Thymus (tissue), 11 donors: Measurements from ENCODE around the gene TRAPPC11. TPM values are rescaled to one million over a fixed set of nuclear protein-coding genes. Genes with fewer than 3 reads are reported as not detected.
"Not testable (repeated sequence)": the region's sequence is repeated elsewhere in the genome, so short reads cannot be mapped to it uniquely, and the experiment has no call there.

Source experiments
- DNase-seq, 9 donors: peaks; one replicate each; pipeline ENCODE4 v3.0.0-alpha.2; 2013; ENCODE audit warnings: low spot score in 9 of 9, low read depth in 6 of 9, missing footprints in 1 of 9
- H3K27ac ChIP-seq, 2 donors: one replicate each; pipeline ENCODE4 v1.5.1; 2013; ENCODE audit warnings: control low read depth in 1 of 2, low read depth in 1 of 2, low read length in 1 of 2, mild to moderate bottlenecking in 1 of 2, moderate library complexity in 1 of 2
- H3K27me3 ChIP-seq, 2 donors: one replicate each; pipeline ENCODE4 v1.5.1; 2013; ENCODE audit warnings: low read length in 1 of 2; ENCODE audit not compliant: control insufficient read depth in 2 of 2, insufficient read depth in 1 of 2
- H3K36me3 ChIP-seq, 2 donors: one replicate each; pipeline ENCODE4 v1.5.1; 2013; ENCODE audit warnings: low read length in 1 of 2, mild to moderate bottlenecking in 1 of 2, moderate library complexity in 1 of 2; ENCODE audit not compliant: control insufficient read depth in 2 of 2, insufficient read depth in 2 of 2
- H3K4me1 ChIP-seq, 2 donors: one replicate each; pipeline ENCODE4 v1.5.1; 2013; ENCODE audit warnings: low read length in 2 of 2; ENCODE audit not compliant: control insufficient read depth in 2 of 2, insufficient read depth in 2 of 2
- H3K4me3 ChIP-seq, 2 donors: one replicate each; pipeline ENCODE4 v1.5.1; 2013; ENCODE audit warnings: low read length in 2 of 2, control low read depth in 1 of 2, mild to moderate bottlenecking in 1 of 2
- H3K9me3 ChIP-seq, 2 donors: one replicate each; pipeline ENCODE4 v1.5.1; 2013; ENCODE audit warnings: low read length in 1 of 2, mild to moderate bottlenecking in 1 of 2; ENCODE audit not compliant: control insufficient read depth in 2 of 2, insufficient read depth in 1 of 2
- WGBS: extraction: QIAGEN DNeasy Blood & Tissue Kit; methylation state at CpG from one replicate; pipeline ENCODE4 v1.1.7; 2013; 5-methylcytosine and 5-hydroxymethylcytosine counted together
- polyA plus RNA-seq: library from polyadenylated mRNA; stranded (reverse); fragments of 200-250 nt; gene quantifications from one replicate; pipeline ENCODE4 v1.2.3, GENCODE V29; 2013
- total RNA-seq: library from RNA; stranded (reverse); fragments of 120-200 nt; gene quantifications from one replicate; pipeline ENCODE4 v1.2.4, GENCODE V29; 2013
- donor health status: healthy.

TRAPPC11 gene
- total and polyA plus RNA-seq, 2 donors, result 31.3 to 32.8 TPM

DNA sequence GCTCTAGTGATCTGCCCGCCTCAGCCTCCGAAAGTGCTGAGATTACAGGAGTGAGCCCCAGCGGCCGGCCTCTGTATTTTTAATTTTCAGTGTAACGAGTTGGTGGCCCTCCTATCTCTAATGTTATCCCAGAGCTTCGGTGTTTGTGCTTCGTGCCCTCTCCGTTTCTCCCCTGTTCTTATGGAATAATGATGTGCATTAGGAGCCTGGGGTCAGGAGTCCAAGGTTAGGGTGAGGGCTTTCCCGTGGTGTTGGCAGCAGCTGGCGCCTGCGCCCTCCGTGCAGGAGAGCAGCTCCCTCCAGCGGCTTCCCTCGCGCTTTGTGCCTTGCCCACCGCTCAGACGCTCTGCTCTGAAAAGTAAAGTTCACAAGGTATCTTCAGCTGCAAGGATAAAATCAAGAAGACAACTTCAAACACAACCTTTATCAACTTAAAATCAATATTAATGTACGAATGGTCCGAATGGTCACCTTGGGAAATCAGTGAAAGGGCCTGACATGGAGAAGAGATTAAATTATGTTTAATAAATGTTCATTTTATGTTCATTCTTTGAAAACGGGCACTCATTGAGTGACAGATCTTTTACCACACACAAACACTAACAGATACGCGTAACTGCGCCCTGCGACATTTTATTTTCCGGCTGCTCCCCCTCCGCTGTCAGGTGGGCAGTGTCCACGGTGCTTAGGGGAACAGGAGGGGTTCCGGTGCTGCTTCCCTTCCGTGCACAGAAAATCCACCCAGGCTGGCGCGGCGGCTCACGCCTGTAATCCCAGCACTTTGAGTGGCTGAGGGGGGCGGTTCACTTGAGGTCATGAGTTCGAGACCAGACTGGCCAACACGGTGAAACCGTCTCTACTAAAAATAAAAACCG, 62.4 kb downstream of the TRAPPC11 start:
- Histone ChIP-seq H3K36me3 (no peaks in the 10 kb centered on the region), H3K27ac (no peak overlapping the region), H3K4me1 (peaks cover 0 to 10% of the 10 kb centered on the region in 2 donors), H3K4me3 (peak overlapping the region in 1 of 2 donors; percentile 25), H3K9me3 (peaks cover 10 to 32% of the 10 kb centered on the region in 2 donors), H3K27me3 (peaks cover 8 to 25% of the 10 kb centered on the region in 2 donors)
- DNase-seq, result peak in 6 of 9 donors; percentile 11 to 61 (median 16)
- WGBS, result 28% methylated on average over 38 of the region's 38 CpGs

DNA sequence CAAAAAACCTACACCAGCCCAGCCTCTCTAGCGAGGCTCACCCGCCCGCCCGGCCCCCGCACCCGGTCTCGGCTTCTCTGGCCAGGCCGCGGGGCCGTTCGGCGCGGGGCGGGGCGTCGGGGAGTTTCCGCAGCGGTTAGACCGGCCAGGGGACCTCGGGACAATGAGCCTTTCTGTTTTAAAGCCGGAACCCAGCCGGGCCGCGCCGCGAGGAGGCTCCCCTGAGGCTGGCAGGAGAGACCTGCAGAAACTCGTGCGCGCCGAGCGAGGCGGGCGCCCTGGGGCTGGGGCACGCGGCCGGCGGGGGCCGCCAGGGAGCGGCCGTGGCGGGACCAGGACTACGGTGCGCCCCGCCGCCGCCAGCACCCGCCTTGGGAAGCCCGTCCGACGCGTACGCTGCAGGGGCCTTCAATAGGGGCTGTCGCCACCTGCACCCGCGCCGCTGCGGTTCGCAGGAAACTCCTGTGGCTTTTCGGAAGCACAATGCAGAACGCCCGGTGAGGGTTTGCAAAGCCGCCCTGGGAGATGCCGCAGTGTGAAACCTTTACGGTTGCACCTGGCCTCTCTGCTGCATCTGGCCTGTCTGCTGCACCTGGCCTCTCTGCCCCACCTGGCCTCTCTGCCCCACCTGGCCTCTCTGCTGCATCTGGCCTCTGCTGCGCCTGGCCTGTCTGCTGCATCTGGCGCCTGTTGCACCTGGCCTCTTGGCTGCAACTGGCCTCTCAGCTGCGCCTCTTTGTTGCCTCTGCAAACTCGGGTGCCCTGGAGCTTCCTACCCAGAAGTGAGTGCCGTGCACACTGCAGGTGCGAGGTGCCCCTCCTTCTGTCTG, 63.9 kb downstream of the TRAPPC11 start:
- Histone ChIP-seq H3K4me3 (peak overlapping the region; percentile 22 to 54), H3K9me3 (peaks cover 10 to 32% of the 10 kb centered on the region in 2 donors), H3K4me1 (peaks cover 0 to 10% of the 10 kb centered on the region in 2 donors), H3K27ac (peak overlapping the region; percentile 83 to 86), H3K27me3 (peaks cover 8 to 25% of the 10 kb centered on the region in 2 donors), H3K36me3 (no peaks in the 10 kb centered on the region)
- WGBS, result 2% methylated on average over 70 of the region's 70 CpGs
- DNase-seq, result peak in 8 of 9 donors; percentile 9 to 79 (median 47)

DNA sequence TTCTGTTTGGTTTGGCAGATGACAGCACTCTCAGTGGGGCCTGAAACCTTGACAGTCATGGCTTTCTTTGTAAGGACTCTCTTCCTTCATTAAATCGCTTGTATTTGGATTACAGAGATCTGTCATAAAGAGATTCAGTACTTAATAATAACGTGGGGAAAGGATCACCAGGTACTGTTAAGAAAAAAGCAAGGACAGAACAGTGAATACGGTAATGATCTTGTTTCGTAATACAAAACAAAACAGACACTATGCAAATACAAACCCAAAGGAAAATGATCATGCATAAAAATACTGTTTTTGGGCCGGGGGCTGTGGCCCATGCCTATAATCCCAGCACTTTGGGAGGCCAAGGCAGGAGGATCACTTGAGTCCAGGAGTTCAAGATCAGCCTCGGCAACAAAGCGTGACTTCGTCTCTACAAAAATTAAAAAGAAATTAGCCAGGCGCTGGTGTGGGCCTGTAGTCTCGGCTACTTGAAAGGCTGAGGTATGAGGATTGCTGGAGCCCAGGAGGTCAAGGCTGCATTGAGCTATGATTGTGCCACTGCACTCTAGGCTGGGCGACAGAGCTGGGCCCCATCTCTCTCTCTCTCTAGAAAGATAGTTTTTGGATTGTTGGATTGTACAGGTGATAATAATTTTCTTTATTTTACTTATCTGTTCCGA, 64.6 kb downstream of the TRAPPC11 start:
- 84% methylated on average over 12 of the region's 12 CpGs for WGBS
- peaks cover 0 to 10% of the 10 kb centered on the region in 2 donors for H3K4me1 ChIP-seq
- H3K9me3 ChIP-seq, result peaks cover 10 to 32% of the 10 kb centered on the region in 2 donors
- no peaks in the 10 kb centered on the region for H3K36me3 ChIP-seq
- H3K4me3 ChIP-seq, result no peak overlapping the region
- H3K27me3 ChIP-seq, result peaks cover 8 to 25% of the 10 kb centered on the region in 2 donors
- H3K27ac ChIP-seq, result peak overlapping the region; percentile 83 to 86
- DNase-seq, result no peak

DNA sequence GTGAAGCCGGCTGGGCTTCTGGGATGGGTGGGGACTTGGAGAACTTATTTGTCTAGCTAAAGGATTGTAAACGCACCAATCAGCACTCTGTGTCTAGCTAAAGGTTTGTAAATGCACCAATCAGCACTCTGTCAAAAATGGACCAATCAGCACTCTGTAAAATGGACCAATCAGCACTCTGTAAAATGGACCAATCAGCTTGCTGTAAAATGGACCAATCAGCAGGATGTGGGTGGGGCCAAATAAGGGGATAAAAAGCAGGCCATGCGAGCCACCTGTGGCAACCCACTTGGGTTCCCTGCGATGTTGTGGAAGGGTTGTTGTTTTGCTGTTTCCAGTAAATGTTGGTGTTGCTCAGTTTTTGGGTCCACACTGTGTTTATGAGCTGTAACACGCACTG, 66.5 kb downstream of the TRAPPC11 start:
- Histone ChIP-seq H3K9me3 (peaks cover 10 to 32% of the 10 kb centered on the region in 2 donors), H3K4me1 (peaks cover 0 to 13% of the 10 kb centered on the region in 2 donors), H3K27me3 (peaks cover 8 to 25% of the 10 kb centered on the region in 2 donors)
- DNase-seq, H3K36me3 ChIP-seq, H3K27ac ChIP-seq, H3K4me3 ChIP-seq: not testable (repeated sequence)
- WGBS, result 92% methylated on average over 5 of the region's 5 CpGs

DNA sequence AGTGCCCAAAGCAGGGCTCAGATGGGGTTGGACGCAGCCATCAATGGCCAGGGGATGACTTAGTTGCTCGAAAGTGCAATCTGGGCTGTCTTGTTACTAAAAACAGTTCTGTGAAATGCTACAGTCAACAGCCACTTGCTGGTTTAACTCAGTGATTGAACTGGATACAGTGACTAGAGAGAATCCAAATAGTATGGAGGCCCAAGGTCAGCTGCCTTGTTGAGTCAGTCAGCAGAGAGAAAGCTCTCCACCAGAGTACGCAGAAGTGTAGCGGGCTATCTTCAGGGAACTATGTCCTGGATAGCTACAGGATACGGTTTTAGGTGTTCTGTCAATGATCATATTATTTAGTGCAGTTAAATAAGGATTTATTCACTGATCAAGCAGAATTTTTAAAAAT, 68.4 kb downstream of the TRAPPC11 start:
- Histone ChIP-seq H3K36me3 (no peaks in the 10 kb centered on the region), H3K4me1 (peaks cover 0 to 10% of the 10 kb centered on the region in 2 donors), H3K4me3 (no peak overlapping the region), H3K27me3 (peaks cover 0 to 11% of the 10 kb centered on the region in 2 donors), H3K9me3 (peaks cover 8 to 27% of the 10 kb centered on the region in 2 donors), H3K27ac (no peak overlapping the region)
- no peak for DNase-seq
- 89% methylated on average over 5 of the region's 5 CpGs for WGBS

DNA sequence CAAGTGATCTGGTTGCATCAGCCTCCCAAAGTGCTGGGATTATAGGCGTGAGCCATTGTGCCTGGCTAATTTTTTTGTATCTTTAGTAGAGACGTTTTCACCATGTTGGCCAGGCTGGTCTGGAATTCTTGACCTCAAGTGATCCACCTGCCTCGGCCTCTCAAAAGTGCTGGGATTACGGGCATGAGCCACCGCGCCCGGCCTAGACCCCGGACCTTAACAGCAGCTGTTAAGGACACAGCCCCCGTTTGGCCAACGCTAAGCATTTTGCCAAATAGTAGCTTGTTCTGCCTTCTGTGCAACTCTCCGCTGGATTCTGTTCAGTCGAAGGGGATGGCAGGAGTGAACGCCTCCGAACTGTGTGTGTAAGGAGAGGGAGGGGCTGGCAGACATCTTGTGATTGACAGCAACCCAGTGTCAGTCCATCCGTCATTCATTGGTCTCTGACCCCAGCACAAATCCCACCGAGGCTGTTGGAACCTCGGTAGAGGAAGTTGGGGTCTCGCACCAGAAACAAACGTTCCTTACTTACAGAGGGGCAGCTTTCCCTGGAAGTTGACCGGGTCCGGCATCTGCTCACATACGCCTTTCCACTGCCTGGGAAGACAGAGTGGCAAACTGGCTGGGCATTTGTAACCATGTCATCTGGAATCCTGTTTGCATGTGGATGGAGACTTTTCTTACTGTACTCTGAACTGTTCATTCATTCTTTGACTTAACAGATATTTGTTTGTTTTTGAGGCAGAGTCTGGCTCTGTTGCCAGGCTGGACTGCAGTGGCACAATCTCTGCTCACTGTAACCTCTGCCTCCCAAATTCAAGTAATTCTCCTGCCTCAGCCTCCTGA, 69.4 kb downstream of the TRAPPC11 start:
- Histone ChIP-seq H3K9me3 (peaks cover 1 to 21% of the 10 kb centered on the region in 2 donors), H3K4me1 (peaks cover 0 to 4% of the 10 kb centered on the region in 2 donors), H3K27me3 (peaks cover 0 to 2% of the 10 kb centered on the region in 2 donors), H3K4me3 (no peak overlapping the region), H3K36me3 (no peaks in the 10 kb centered on the region), H3K27ac (no peak overlapping the region)
- WGBS, result 83% methylated on average over 22 of the region's 22 CpGs
- no peak for DNase-seq

DNA sequence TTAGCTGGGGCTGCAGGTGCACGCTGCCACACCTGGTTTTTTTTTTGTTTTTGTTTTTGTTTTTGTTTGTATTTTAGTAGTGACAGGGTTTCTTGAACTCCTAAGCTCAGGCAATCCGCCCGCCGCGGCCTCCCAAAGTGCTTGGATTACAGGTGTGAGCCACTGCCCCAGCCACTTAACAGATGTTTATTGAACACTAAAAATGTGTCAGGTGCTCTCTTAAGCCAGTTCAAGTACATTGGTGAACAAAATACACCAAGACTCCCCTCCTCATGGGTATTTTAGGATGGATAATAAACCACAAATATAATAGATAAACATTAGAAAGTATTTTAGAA, 69.9 kb downstream of the TRAPPC11 start:
- Histone ChIP-seq H3K4me1 (peaks cover 0 to 4% of the 10 kb centered on the region in 2 donors), H3K4me3 (no peak overlapping the region), H3K27me3 (no peaks in the 10 kb centered on the region), H3K36me3 (no peaks in the 10 kb centered on the region), H3K9me3 (peaks cover 0 to 15% of the 10 kb centered on the region in 2 donors), H3K27ac (no peak overlapping the region)
- no peak for DNase-seq
- 97% methylated on average over 5 of the region's 5 CpGs for WGBS
